Measurements from ENCODE around the gene THY1.

DNA sequence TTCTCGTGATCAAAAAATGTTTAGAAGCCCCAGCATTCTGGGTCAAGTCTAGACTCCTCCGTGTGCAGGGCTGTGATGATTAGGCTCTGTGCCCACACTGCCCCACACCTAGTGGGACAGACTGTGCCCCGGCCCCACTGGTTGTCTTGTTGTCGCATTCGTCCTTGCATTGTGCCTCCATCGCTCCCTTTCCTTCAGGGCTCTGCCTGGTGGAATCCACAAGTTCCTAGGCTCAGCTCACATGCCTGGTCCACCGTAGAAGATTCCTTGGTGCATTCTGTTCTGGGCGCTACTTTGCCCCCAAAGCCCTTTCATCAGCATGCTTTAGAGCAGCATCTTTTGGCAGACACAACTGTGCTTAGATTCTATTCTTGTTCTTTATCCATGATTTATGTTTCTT lies 23.5 kb upstream of the THY1 start:
- TF ChIP-seq EP300 (IDR thresholded peaks at IDR 0.05; ENCODE audit: borderline replicate concordance in 1 of 2, low read depth in 2 of 2, low read length in 2 of 2) (no peak), EZH2 (IDR thresholded peaks at IDR 0.05; ENCODE audit: low read depth, low read length, severe bottlenecking) (no peak), GABPA (IDR thresholded peaks at IDR 0.05; ENCODE audit: borderline replicate concordance, insufficient read depth, low read length) (no peak), TAF1 (IDR thresholded peaks at IDR 0.05; ENCODE audit: low read depth, low read length) (no peak), FOSL1 (IDR thresholded peaks at IDR 0.05; ENCODE audit: insufficient read depth, low read depth, low read length) (no peak), POLR2A (IDR thresholded peaks at IDR 0.05; ENCODE audit: control extremely low read depth in 1 of 2, low read depth in 2 of 2, low read length in 2 of 2) (no peak), TEAD4 (IDR thresholded peaks at IDR 0.05; ENCODE audit: low read depth, low read length) (no peak)
- TF ChIP-seq, protein P1, sequence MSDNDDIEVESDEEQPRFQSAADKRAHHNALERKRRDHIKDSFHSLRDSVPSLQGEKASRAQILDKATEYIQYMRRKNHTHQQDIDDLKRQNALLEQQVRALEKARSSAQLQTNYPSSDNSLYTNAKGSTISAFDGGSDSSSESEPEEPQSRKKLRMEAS (IDR thresholded peaks at IDR 0.05) = no peak
- TF ChIP-seq, protein P2, sequence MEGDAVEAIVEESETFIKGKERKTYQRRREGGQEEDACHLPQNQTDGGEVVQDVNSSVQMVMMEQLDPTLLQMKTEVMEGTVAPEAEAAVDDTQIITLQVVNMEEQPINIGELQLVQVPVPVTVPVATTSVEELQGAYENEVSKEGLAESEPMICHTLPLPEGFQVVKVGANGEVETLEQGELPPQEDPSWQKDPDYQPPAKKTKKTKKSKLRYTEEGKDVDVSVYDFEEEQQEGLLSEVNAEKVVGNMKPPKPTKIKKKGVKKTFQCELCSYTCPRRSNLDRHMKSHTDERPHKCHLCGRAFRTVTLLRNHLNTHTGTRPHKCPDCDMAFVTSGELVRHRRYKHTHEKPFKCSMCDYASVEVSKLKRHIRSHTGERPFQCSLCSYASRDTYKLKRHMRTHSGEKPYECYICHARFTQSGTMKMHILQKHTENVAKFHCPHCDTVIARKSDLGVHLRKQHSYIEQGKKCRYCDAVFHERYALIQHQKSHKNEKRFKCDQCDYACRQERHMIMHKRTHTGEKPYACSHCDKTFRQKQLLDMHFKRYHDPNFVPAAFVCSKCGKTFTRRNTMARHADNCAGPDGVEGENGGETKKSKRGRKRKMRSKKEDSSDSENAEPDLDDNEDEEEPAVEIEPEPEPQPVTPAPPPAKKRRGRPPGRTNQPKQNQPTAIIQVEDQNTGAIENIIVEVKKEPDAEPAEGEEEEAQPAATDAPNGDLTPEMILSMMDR (IDR thresholded peaks at IDR 0.05; ENCODE audit: control extremely low read depth in 1 of 3, insufficient read depth in 1 of 3, low read depth in 1 of 3, low read length in 3 of 3) = no peak
